ENCODE measurements around the gene ADD1. TPM values are rescaled to one million over a fixed set of nuclear protein-coding genes. Genes with fewer than 3 reads are reported as not detected.
"Not testable (repeated sequence)": the region's sequence is repeated elsewhere in the genome, so short reads cannot be mapped to it uniquely, and the experiment has no call there.

ADD1 gene
- total and polyA plus RNA-seq, 12 donors: 163 to 448 (median 214) TPM

- H3K4me1 ChIP-seq: peaks cover 0 to 5% (median 0%) of the 10 kb centered on the region in 9 donors
- H3K4me3 ChIP-seq: no peak overlapping the region
- 88 to 90% methylated on average over 30 of the region's 30 CpGs for WGBS, 2 donors
- no peak overlapping the region for H3K27ac ChIP-seq
- no peaks in the 10 kb centered on the region for H3K9me3 ChIP-seq
- TF ChIP-seq CTCF (IDR thresholded peaks at IDR 0.05): no peak
- peaks cover 8 to 100% (median 75%) of the 10 kb centered on the region in 9 donors for H3K36me3 ChIP-seq
- intact Hi-C loops (cut with DNase I): no loop called here
- no peaks in the 10 kb centered on the region for H3K27me3 ChIP-seq
- no peak for ATAC-seq
- no peak for DNase-seq
Observed at GRCh38 chr4:2944586-2945526, 101.2 kb downstream of the ADD1 start.

GRCh38 chr4:2945619-2946604 is 102.3 kb downstream of the ADD1 start:
- peaks cover 4 to 100% (median 73%) of the 10 kb centered on the region in 9 donors for H3K36me3 ChIP-seq
- DNase-seq; H3K27me3 ChIP-seq; intact Hi-C loops (cut with DNase I); H3K4me3 ChIP-seq; H3K4me1 ChIP-seq; H3K9me3 ChIP-seq; H3K27ac ChIP-seq; ATAC-seq: not testable (repeated sequence)
- WGBS, 2 donors: 90% methylated on average over 27 to 28 of the region's 30 CpGs

- Histone ChIP-seq H3K4me3 (no peak overlapping the region), H3K27ac (peak overlapping the region in 1 of 10 donors; percentile 12), H3K36me3 (peaks cover 5 to 100% (median 72%) of the 10 kb centered on the region in 9 donors), H3K9me3 (no peaks in the 10 kb centered on the region), H3K4me1 (peaks cover 0 to 5% (median 0%) of the 10 kb centered on the region in 9 donors), H3K27me3 (no peaks in the 10 kb centered on the region)
- no peak for TF ChIP-seq CTCF (IDR thresholded peaks at IDR 0.05)
- DNase-seq (no peak), ATAC-seq (no peak)
- intact Hi-C loops (cut with DNase I): no loop called here
- WGBS, 2 donors: 92 to 93% methylated on average over 19 of the region's 19 CpGs
Observed at GRCh38 chr4:2946812-2947600, 103.4 kb downstream of the ADD1 start.

GRCh38 chr4:2947926-2948325 is 104.3 kb downstream of the ADD1 start:
- peak; percentile 56 to 62 for DNase-seq
- H3K4me1 ChIP-seq: peaks cover 0 to 5% (median 0%) of the 10 kb centered on the region in 9 donors

More at GRCh38 chr4:2947926-2948325, 104.3 kb downstream of the ADD1 start:
- H3K27ac ChIP-seq: peak overlapping the region in 4 of 10 donors; percentile 1 to 44 (median 10)
- intact Hi-C loops (cut with DNase I): no loop called here
- TF ChIP-seq CTCF (IDR thresholded peaks at IDR 0.05): no peak
- H3K9me3 ChIP-seq: no peaks in the 10 kb centered on the region
- 58 to 64% methylated on average over 11 of the region's 11 CpGs for WGBS, 2 donors
- peak; percentile 62 to 86 (median 76) for ATAC-seq
- no peaks in the 10 kb centered on the region for H3K27me3 ChIP-seq
- H3K4me3 ChIP-seq: no peak overlapping the region
- H3K36me3 ChIP-seq: peaks cover 5 to 100% (median 74%) of the 10 kb centered on the region in 9 donors

Measured in heart right ventricle (tissue), 16 donors.